Kidney epithelial cell (primary cell): ENCODE results near the gene UBE2E1. TPM values are rescaled to one million over a fixed set of nuclear protein-coding genes. Genes with fewer than 3 reads are reported as not detected.
A peak's percentile ranks its signal among the peaks of the same experiment; 100 is the strongest.

Source experiments
- DNase-seq: peaks from one replicate; pipeline ENCODE4 v3.0.0-alpha.2; 2010; ENCODE audit warnings: low read depth
- H3K27me3 ChIP-seq: 2 replicates; pipeline ENCODE4 v1.6.0; 2011; ENCODE audit warnings: low read length; ENCODE audit not compliant: control insufficient read depth, insufficient read depth
- H3K36me3 ChIP-seq: 2 replicates; pipeline ENCODE4 v1.5.1; 2011; ENCODE audit warnings: low read length; ENCODE audit not compliant: control insufficient read depth, insufficient read depth
- H3K4me3 ChIP-seq: 2 replicates; pipeline ENCODE4 v1.5.1; 2011; ENCODE audit warnings: low read depth, mild to moderate bottlenecking, control low read depth, low read length
- CTCF ChIP-seq: IDR thresholded peaks from 2 replicates; pipeline ENCODE4 v1.5.1; 2011; ENCODE audit warnings: mild to moderate bottlenecking, moderate library complexity, low read length, control low read depth, inconsistent platforms; ENCODE audit not compliant: insufficient read depth, poor library complexity, severe bottlenecking
- total RNA-seq: library from RNA; depleted of rRNA; stranded (reverse); fragments of >200 nt; gene quantifications from 2 replicates; pipeline ENCODE4 v1.2.3, GENCODE V29; 2015

Gene UBE2E1
- 68.4 and 96.5 TPM in 2 replicates for total RNA-seq

GRCh38 chr3:23805633-23806533 lies at the start of gene UBE2E1:
Gene UBE2E1 (plus strand): TSS chr3:23805955. CDS start chr3:23807270, 1,315 bp downstream.
- no peak for TF ChIP-seq CTCF
- no peak for DNase-seq

GRCh38 chr3:23756206-23756840 lies 49.4 kb upstream of the UBE2E1 start:
- H3K4me3 ChIP-seq, result no peak overlapping the region
- DNase-seq, result no peak
- H3K36me3 ChIP-seq, result no peaks in the 10 kb centered on the region
- H3K27me3 ChIP-seq, result no peaks in the 10 kb centered on the region
- no peak for TF ChIP-seq CTCF

More at GRCh38 chr3:23805633-23806533, at the start of gene UBE2E1:
- H3K27me3 ChIP-seq, result no peaks in the 10 kb centered on the region
- H3K4me3 ChIP-seq, result peak within 1 kb of the TSS; percentile 75
- H3K36me3 ChIP-seq, result no peaks in the 10 kb centered on the region

GRCh38 chr3:23758253-23758838 lies 47.4 kb upstream of the UBE2E1 start:
- no peak for TF ChIP-seq CTCF
- no peaks in the 10 kb centered on the region for H3K36me3 ChIP-seq
- no peak overlapping the region for H3K4me3 ChIP-seq
- no peak for DNase-seq
- no peaks in the 10 kb centered on the region for H3K27me3 ChIP-seq

GRCh38 chr3:23760325-23760724 lies 45.4 kb upstream of the UBE2E1 start:
- no peak overlapping the region for H3K4me3 ChIP-seq
- no peaks in the 10 kb centered on the region for H3K27me3 ChIP-seq
- DNase-seq, result no peak
- H3K36me3 ChIP-seq, result no peaks in the 10 kb centered on the region
- TF ChIP-seq CTCF, result no peak

- no peak for TF ChIP-seq CTCF
- H3K27me3 ChIP-seq, result no peaks in the 10 kb centered on the region
- DNase-seq, result no peak
- no peaks in the 10 kb centered on the region for H3K36me3 ChIP-seq
- no peak overlapping the region for H3K4me3 ChIP-seq
These were observed 44.8 kb upstream of the UBE2E1 start for GRCh38 chr3:23760871-23761373.
